ENCODE results near the gene S100B.

DNA sequence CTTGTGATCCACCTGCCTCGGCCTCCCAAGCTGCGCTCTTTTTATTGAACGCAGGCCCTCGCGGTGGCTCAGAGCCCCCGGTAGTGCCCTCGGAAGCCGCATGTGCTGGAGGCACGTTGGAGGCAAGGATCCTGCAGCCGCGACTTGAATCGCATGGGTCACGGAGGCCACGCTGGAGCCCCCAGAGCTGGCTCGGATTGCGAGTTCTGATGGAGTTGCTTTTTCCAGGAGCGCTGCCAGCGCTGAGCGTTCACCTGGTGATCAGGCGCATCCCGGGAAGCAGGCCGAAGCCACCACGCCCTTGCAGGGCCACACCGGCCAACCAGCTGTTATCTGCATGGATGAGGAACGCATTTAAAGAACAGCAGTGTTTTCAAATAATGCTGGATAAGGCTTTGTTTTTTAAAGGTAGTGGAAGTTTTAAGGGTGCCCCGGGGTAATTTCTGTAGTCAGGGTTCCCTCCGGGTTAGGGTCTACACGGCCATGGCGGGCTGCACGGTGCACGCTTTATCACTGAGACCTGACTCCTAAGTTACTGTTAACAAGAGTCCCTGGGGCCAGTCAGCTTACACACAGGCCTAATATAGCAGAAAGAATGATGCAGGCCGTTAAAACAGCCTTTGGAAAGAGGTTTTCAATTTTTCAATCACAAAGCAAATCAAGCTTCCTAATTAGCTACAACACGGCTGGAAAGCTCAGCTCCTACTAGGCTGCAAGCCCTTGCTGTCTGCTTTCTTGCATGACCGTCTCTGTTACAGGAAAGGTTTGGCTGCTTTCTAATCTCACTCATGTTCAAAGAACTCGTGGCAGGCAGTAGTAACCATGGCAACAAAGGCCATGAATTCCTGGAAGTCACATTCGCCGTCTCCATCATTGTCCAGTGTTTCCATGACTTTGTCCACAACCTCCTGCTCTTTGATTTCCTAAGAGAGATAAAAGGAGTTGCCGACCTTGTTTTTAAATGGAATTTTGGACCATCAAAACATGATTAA lies 6.0 kb downstream of the S100B start:
- TF ChIP-seq, protein P1, sequence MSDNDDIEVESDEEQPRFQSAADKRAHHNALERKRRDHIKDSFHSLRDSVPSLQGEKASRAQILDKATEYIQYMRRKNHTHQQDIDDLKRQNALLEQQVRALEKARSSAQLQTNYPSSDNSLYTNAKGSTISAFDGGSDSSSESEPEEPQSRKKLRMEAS (CRISPR knock-in tag; IDR thresholded peaks at IDR 0.05) = no peak
- TF ChIP-seq PML (IDR thresholded peaks at IDR 0.05; ENCODE audit: low read length) (no peak), MXI1 (IDR thresholded peaks at IDR 0.05; ENCODE audit: low read depth, low read length) (no peak)
- TF ChIP-seq, protein P2, sequence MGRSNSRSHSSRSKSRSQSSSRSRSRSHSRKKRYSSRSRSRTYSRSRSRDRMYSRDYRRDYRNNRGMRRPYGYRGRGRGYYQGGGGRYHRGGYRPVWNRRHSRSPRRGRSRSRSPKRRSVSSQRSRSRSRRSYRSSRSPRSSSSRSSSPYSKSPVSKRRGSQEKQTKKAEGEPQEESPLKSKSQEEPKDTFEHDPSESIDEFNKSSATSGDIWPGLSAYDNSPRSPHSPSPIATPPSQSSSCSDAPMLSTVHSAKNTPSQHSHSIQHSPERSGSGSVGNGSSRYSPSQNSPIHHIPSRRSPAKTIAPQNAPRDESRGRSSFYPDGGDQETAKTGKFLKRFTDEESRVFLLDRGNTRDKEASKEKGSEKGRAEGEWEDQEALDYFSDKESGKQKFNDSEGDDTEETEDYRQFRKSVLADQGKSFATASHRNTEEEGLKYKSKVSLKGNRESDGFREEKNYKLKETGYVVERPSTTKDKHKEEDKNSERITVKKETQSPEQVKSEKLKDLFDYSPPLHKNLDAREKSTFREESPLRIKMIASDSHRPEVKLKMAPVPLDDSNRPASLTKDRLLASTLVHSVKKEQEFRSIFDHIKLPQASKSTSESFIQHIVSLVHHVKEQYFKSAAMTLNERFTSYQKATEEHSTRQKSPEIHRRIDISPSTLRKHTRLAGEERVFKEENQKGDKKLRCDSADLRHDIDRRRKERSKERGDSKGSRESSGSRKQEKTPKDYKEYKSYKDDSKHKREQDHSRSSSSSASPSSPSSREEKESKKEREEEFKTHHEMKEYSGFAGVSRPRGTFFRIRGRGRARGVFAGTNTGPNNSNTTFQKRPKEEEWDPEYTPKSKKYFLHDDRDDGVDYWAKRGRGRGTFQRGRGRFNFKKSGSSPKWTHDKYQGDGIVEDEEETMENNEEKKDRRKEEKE (IDR thresholded peaks at IDR 0.05; ENCODE audit: borderline replicate concordance in 1 of 2, control insufficient read depth in 1 of 2, low read depth in 2 of 2, low read length in 1 of 2) = no peak

All from K562 (cell line).